RWPE1 (cell line): Measurements from ENCODE around the gene DNAJB5.

Source experiments
- CTCF ChIA-PET: fragments of 350-600 bp; sonication (Branson Sonifier 250); formaldehyde crosslinking; extraction: SDS; loops from one replicate; lab custom pipeline; 2021; lab: Yijun Ruan, JAX
- POLR2A ChIA-PET: fragments of 400-600 bp; formaldehyde crosslinking; extraction: SDS; loops from one replicate; lab custom pipeline; 2020; ENCODE audit warnings: antibody characterized with exemption; ENCODE audit not compliant: low non-redundant PET; lab: Yijun Ruan, JAX
- DNase-seq: peaks from one replicate; pipeline ENCODE4 v3.0.0; 2012; ENCODE audit warnings: low spot score
- H3K27ac ChIP-seq: fragments of 450-650 bp; 2 replicates; pipeline ENCODE4 v1.5.1; 2017
- CTCF ChIP-seq: fragments of 450-650 bp; conservative IDR thresholded peaks from 2 replicates; pipeline ENCODE4 v1.5.1; 2017; ENCODE audit warnings: low read depth, mild to moderate bottlenecking

DNAJB5 gene

GRCh38 chr9:34996905-34997279 is 7.3 kb downstream of the DNAJB5 start:
- POLR2A ChIA-PET, result no interaction called here

GRCh38 chr9:34997379-34997781 is 7.8 kb downstream of the DNAJB5 start:
- no peak for DNase-seq
- H3K27ac ChIP-seq, result peak overlapping the region; percentile 94
- TF ChIP-seq CTCF, result no peak
- ChIA-PET CTCF (interaction anchor here (0.6 to 1.9 kb wide), 3 partner anchors 28 to 1521 kb away, joined by 3 to 5 read pairs (median 3); no protein-coding TSS in a partner anchor), POLR2A (interaction anchor here (0.6 kb wide), 1 partner anchor 69 kb away, joined by 4 read pairs; no protein-coding TSS in a partner anchor)

More at GRCh38 chr9:34996905-34997279, 7.3 kb downstream of the DNAJB5 start:
- TF ChIP-seq CTCF, result no peak
- H3K27ac ChIP-seq, result peak overlapping the region; percentile 94
- DNase-seq, result no peak
- CTCF ChIA-PET, result interaction anchor here (0.6 to 1.9 kb wide), 2 partner anchors 55 to 1522 kb away, joined by 3 to 5 read pairs; no protein-coding TSS in a partner anchor

- DNase-seq, result no peak
- ChIA-PET CTCF (interaction anchor here (0.6 to 1.9 kb wide), 3 partner anchors 53 to 357 kb away, joined by 3 to 5 read pairs (median 5); no protein-coding TSS in a partner anchor), POLR2A (interaction anchor here (0.6 kb wide), 1 partner anchor 68 kb away, joined by 4 read pairs; no protein-coding TSS in a partner anchor)
- no peak for TF ChIP-seq CTCF
- H3K27ac ChIP-seq, result peak overlapping the region; percentile 94
Observed at GRCh38 chr9:34998266-34998665, 8.7 kb downstream of the DNAJB5 start.

GRCh38 chr9:34999576-34999975 is 10.0 kb downstream of the DNAJB5 start:
- POLR2A ChIA-PET, result no interaction called here
- CTCF ChIA-PET, result interaction anchor here (0.7 to 1.4 kb wide), 2 partner anchors 20 to 51 kb away, joined by 4 read pairs; no protein-coding TSS in a partner anchor
- H3K27ac ChIP-seq, result peak overlapping the region; percentile 13
- TF ChIP-seq CTCF, result no peak
- DNase-seq, result no peak

- TF ChIP-seq CTCF, result no peak
- DNase-seq, result no peak
- peak overlapping the region; percentile 13; the same call in 1 of the 2 replicates for H3K27ac ChIP-seq
- POLR2A ChIA-PET, result no interaction called here
- CTCF ChIA-PET, result interaction anchor here (1.4 to 1.6 kb wide), 2 partner anchors 50 to 101 kb away, joined by 3 to 4 read pairs; no protein-coding TSS in a partner anchor
Observed at GRCh38 chr9:35000535-35001284, 11.2 kb downstream of the DNAJB5 start.

GRCh38 chr9:35001285-35001677 is 11.7 kb downstream of the DNAJB5 start:
- CTCF ChIA-PET, result interaction anchor here (1.4 to 1.6 kb wide), 2 partner anchors 50 to 101 kb away, joined by 3 to 4 read pairs; no protein-coding TSS in a partner anchor
- TF ChIP-seq CTCF, result no peak
- POLR2A ChIA-PET, result no interaction called here
- no peak overlapping the region for H3K27ac ChIP-seq
- no peak for DNase-seq
